GM12865 (cell line): ENCODE measurements around the gene ME1.

Source experiments
- DNase-seq: peaks from one replicate; pipeline ENCODE4 v3.0.0; 2010; ENCODE audit warnings: low read depth
- H3K4me3 ChIP-seq: 2 replicates; pipeline ENCODE4 v1.5.1; 2011; ENCODE audit warnings: mild to moderate bottlenecking, low read depth, low read length, control low read depth
- CTCF ChIP-seq: IDR thresholded peaks from 2 replicates; pipeline ENCODE4 v1.5.1; 2011; ENCODE audit warnings: low read length, control low read depth, low read depth, inconsistent platforms; ENCODE audit not compliant: insufficient read depth; ENCODE audit errors: missing control alignments

ME1 gene

GRCh38 chr6:83470587-83470986 lies 39.7 kb upstream of the ME1 start:
- no peak for DNase-seq
- TF ChIP-seq CTCF, result no peak
- no peak overlapping the region for H3K4me3 ChIP-seq

GRCh38 chr6:83470001-83470400 lies 39.1 kb upstream of the ME1 start:
- no peak overlapping the region for H3K4me3 ChIP-seq
- no peak for DNase-seq
- no peak for TF ChIP-seq CTCF

- no peak for TF ChIP-seq CTCF
- no peak overlapping the region for H3K4me3 ChIP-seq
- DNase-seq, result no peak
These were observed 36.8 kb upstream of the ME1 start for GRCh38 chr6:83467620-83468036.

GRCh38 chr6:83466328-83466727 lies 35.5 kb upstream of the ME1 start:
- H3K4me3 ChIP-seq, result no peak overlapping the region
- no peak for TF ChIP-seq CTCF
- DNase-seq, result no peak

GRCh38 chr6:83464381-83465140 lies 33.7 kb upstream of the ME1 start:
- no peak overlapping the region for H3K4me3 ChIP-seq
- no peak for TF ChIP-seq CTCF
- DNase-seq, result no peak

GRCh38 chr6:83463886-83464285 lies 33.0 kb upstream of the ME1 start:
- H3K4me3 ChIP-seq, result no peak overlapping the region
- no peak for DNase-seq
- no peak for TF ChIP-seq CTCF

GRCh38 chr6:83462524-83462923 lies 31.7 kb upstream of the ME1 start:
- TF ChIP-seq CTCF, result no peak
- no peak overlapping the region for H3K4me3 ChIP-seq
- no peak for DNase-seq
